Measurements from ENCODE around the gene HSFX3.
"Not testable (repeated sequence)": the region's sequence is repeated elsewhere in the genome, so short reads cannot be mapped to it uniquely, and the experiment has no call there.

- not testable (repeated sequence) for TF ChIP-seq EZH2phosphoT487, EZH2 (IDR thresholded peaks at IDR 0.05)
Measured at GRCh38 chrX:149526318-149527033, 23.2 kb downstream of the HSFX3 start.
